Thyroid gland (tissue), 4 donors: ENCODE data around the gene CNTNAP1.

ENCODE experiments used
- CTCF ChIP-seq, 6 experiments: fragments of 200-600 bp in 3 of 6; fragments of 450-650 bp in 3 of 6; sonication (generic) in 3 of 6; IDR thresholded peaks; one replicate each; pipeline ENCODE4 v1.5.1; 2016 to 2019; ENCODE audit warnings: antibody characterized with exemption in 6 of 6, mild to moderate bottlenecking in 2 of 6, inconsistent platforms in 1 of 6, moderate library complexity in 1 of 6
- POLR2A ChIP-seq, 2 donors: fragments of 450-650 bp; IDR thresholded peaks; one replicate each; pipeline ENCODE4 v1.6.1; 2017; ENCODE audit warnings: antibody characterized with exemption in 2 of 2, mild to moderate bottlenecking in 2 of 2, moderate library complexity in 1 of 2

- TF ChIP-seq POLR2A (IDR thresholded peaks at IDR 0.05) (no peak), CTCF (IDR thresholded peaks at IDR 0.05) (no peak)
Measured at GRCh38 chr17:42677012-42677857, 5.1 kb upstream of the CNTNAP1 start.
